Esophagus squamous epithelium (tissue), 4 donors: ENCODE results near the gene GP9.

Experiments
- CTCF ChIP-seq, 6 experiments: fragments of 450-650 bp in 4 of 6; fragments of 200-600 bp in 2 of 6; sonication (generic) in 2 of 6; IDR thresholded peaks; one replicate each; pipeline ENCODE4 v1.5.1; 2016 to 2019; ENCODE audit warnings: antibody characterized with exemption in 6 of 6, mild to moderate bottlenecking in 4 of 6, moderate library complexity in 4 of 6
- POLR2A ChIP-seq, 4 donors: fragments of 450-650 bp; IDR thresholded peaks; one replicate each; pipeline ENCODE4 v1.6.1; 2017; ENCODE audit warnings: antibody characterized with exemption in 4 of 4, mild to moderate bottlenecking in 4 of 4, moderate library complexity in 3 of 4

- TF ChIP-seq CTCF (IDR thresholded peaks at IDR 0.05) (no peak), POLR2A (IDR thresholded peaks at IDR 0.05) (no peak)
Observed at GRCh38 chr3:129084501-129084900, 23.9 kb downstream of the GP9 start.
